Measurements from ENCODE around the gene CTAG1A.
"Not testable (repeated sequence)": the region's sequence is repeated elsewhere in the genome, so short reads cannot be mapped to it uniquely, and the experiment has no call there.

CTAG1A gene

DNA sequence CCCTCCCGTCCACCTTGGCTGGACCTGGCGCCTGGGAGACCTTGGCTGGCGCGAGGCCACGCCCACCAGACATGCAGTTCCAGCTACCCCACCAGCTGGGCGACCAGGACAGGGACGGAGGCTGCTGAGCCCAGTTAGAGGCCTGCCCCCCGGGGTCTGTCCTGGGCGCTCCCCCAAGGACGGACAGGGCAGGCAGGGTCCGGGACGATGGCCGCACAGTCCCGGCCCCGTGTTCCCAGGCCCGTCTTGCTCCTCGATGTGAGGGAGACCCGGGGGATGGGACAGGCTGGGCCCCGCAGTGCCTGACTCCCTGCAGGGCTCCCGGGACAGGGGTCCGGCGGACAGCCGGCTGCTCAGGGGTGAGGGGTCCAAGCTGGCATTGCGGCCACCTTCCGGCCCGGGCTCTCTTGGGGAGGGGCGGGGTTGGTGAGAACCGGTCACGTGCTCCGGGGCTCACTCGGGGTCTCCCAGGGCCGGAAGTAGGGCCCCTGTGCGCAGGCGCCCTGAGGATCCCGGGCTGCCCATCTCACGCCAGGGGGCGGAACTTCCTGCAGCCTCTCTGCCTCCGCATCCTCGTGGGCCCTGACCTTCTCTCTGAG is at the start of gene CTAG1A:
Gene CTAG1A (plus strand): TSS at position 549 of the 599 bp plus-strand sequence. CDS start 74 bp downstream, outside the sequence.
- DNase-seq, result not testable (repeated sequence)

DNA sequence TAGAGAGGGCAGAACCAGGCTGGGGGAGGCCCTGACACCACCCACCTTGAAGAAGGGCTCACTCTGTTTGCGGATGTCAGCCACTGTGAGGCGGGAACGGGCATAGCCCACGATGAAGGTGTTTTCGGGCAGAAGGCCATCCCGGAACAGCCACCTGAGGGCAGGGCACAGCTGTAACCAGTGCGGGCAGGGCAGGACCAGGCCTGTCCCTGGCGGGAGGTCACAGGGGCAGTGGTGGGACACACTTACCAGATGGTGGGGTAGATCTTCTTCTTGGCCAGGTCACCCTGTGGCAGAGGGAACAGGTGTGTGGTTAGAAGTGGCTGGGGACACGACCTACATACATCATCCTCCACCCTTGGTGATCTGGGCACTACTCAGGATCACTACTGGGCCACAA is 49.0 kb upstream of the CTAG1A start:
- DNase-seq, result no peak

DNA sequence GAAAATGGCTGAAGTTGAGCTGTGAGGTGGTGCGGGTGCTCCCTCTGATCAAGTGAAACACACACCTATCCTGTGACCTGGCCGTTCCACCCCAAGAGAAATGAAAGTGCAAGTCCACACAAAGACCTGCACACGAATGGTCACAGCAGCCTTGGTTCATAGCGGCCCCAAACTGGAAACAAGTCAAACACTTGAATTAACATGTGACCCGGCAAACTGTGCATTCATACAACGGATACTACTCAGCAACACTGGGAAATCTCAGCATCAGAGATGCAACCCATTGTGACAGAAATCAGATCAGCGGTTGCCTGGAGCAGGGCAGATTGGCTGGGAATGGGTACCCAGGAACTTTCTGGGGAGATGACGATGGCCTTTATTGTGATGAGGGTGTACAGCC is 45.9 kb upstream of the CTAG1A start:
- DNase-seq, result no peak

DNA sequence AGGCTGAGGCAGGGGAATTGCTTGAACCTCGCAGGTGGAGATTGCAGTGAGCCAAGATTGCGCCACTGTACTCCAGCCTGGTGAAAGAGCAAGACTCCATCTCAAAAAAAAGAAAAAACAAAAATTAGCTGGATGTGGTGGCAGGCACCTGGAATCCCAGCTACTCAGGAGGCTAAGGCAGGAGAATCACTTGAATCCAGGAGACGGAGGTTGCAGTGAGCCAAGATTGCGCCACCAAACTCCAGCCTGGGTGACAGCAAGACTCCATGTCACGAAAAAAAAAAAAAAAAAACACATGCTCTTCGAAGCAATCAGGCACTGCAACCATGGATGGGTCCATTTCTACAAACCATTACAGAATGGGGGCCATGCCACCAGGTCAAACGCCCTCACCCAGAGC is 44.6 kb upstream of the CTAG1A start:
- DNase-seq, result not testable (repeated sequence)

DNA sequence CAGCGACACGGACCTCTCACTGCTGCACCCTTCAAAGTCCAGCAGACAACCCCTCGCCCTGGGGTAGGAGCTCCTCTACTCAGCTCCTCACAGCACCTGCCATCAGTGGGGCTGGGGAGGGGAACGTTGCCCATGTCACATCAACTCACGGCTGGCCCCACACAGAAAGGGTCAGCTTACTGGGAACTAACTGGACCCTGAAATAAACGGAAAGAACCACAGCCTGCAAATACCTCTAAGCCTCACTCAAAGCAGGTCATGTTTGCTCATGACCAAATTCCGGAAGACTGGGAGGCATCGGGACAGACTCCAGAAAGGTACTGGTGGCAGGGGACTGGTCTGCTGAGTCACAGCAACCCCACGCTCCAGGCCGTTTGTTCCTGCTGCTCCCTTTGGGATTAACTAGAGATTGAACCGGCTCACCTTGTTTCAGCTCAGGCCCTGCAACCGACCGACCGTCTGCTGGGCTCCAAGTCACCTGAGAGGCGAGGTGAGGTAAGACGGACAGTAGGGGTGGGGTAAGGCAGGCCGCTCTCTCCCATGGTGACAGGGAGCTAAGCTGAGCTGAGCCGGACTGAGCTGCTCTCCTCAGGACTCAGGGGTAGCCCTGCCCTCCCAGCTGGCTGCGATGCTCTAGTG is 43.9 kb upstream of the CTAG1A start:
- no peak for DNase-seq

DNA sequence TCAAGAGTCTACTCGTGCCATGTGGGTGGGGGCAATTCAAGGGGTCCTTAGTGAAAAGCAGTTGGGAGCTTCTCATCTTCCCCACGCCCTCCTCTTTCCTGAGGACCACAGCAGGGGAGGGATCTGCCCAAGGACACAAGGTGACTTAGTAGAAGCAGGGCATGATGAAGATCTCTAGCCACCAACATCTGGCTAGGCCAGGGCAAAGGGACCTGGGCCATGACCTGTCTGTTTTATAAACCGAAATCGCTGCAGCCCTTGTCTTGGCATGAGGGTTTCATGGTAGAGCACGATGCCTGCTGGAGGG is 43.4 kb upstream of the CTAG1A start:
- no peak for DNase-seq

DNA sequence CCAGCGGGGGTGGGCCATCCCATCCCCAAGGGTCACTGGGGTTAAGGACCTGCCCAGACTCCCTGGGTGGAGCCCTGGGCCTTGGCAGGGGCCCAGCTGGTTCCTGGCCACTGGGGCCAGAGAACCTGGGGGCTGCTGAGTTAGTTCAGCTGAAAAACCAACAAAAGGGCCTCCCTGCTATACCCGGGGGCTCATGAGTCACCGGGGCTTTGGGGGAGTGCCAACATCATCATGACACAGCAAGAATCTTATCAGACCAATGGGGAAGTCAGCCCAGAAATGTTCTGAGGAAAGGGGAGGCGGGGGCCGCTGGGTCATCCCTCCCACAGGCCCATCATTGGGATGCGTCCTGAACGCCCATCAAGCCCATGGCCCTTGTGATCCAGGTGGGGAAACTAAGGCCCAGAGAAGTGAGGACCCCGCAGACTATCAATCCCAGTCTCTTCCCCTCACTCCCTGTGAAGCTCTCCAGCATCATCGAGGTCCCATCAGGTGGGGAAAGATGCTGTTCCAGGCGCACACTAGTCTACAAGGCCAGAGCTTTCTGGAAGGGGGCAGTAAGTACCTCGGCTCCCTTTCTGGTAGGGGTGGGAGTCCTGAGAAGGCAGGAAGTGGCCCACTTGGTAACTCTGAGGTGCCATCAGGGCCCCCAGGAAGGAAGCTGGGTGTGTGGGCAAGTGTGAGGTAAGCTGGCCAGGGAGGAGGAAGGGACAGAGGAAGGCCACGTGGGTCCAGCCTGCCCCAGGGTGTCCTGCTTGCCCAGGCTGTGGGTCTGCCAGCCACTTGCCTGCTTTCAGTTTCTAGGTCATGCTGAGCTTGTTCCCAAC is 42.8 kb upstream of the CTAG1A start:
- DNase-seq, result peak; percentile 67

DNA sequence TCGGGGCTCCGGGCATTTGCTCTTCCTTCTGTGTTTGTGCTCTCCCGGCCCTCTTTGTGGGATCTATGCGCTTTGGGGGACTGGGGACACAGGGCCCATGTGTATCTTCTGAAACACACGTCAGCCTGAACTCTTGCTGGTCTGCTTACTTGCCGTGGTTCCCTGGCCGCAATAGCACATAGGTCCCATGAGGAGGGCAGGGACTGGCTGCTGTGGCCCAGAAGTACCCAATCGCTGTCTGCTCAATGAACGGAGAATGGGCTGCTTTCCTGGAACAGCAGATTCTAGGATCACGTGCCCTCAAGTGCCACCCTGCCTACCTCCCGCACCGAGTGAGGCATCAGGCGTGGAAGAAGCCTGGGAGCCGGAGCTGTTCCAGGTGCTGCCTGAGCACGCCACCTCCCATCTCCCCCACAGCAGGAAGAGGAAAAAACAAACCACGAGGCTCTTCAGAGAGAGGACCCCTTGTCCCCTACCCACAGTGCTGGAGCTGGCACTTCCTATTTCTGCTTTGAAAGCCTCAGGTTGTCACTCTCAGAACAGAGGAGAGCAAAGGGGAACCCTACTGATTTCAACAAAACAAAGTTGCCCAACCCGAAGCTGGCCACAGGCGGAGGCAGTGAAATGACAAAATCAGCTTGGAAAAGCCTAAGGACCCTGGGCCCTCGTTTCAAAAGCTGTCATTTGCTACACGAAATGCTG is 42.1 kb upstream of the CTAG1A start:
- DNase-seq, result no peak

DNA sequence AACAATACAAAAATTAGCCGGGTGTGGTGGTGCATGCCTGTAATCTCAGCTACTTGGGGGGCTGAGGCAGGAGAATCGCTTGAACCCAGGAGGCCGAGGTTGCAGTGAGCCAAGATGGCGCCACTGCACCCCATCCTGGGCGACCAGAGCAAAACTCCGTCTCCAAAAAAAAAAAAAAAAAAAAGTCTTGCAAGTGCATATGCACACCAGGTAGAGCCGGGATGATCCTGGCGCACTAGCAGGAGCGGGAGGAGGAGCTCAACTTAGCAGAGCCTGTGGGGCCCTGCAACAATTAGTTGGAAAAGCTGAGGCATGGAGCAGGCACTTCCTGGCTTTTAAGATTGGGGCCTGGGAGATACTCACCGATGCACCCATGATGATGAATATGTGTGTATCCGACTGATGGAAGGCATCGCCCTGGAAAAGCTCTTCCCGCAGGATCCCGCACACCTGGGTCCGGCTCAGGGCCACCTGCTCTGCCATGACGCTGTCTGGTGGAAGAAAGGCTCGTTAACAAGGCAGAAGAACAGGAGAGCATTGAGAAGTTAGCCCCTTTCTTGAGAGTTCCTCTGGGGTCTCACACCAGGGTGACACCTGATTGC is 39.2 kb upstream of the CTAG1A start:
- DNase-seq, result no peak

DNA sequence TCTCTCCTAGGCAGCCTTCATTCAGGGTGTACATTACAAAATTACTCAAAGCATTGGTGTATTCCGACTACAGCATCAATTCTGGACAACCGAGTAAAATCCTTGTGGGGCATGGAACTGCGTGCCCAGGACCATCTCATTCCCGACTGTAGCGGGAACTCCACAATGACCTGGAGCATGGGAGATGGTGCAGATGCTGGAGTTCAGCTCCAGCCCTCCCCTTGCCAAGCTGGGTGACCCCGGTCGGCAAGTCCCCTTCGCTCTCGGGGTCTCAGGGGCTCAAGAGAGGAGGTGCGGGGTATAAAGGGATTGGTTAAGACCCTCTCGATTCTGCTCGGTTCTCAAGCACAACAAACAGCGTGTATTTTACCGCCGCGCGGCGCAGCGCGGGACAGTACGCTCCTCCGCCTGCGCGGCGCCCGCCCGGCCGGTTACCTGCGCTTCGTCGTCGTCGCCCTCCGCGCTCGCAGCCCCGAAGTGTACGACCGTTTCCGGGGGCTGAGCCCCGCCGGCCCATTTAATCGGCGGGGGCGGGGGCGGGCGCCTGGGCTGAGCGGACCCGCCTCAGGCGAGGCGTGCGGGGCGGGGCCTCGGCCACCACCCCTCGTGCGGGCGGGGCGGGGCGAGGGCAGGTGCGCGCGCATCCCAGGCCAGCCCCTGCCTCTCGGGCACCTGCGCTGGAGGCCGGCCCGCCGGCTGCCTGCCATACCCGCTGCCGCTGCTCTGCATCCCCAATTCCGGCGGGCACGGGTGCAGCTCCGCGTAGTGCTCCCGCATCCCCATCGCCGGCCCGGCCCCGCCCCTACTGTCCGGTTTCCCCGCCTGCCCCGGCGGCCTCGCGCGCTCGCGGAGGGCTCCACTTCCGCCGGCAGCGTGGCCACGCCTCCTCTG is 38.3 kb upstream of the CTAG1A start, which contains the start of gene G6PD:
Gene G6PD (minus strand): TSS at position 493 of the 891 bp plus-strand sequence. CDS start 691 bp downstream, outside the sequence.
- DNase-seq, result peak; percentile 78

DNA sequence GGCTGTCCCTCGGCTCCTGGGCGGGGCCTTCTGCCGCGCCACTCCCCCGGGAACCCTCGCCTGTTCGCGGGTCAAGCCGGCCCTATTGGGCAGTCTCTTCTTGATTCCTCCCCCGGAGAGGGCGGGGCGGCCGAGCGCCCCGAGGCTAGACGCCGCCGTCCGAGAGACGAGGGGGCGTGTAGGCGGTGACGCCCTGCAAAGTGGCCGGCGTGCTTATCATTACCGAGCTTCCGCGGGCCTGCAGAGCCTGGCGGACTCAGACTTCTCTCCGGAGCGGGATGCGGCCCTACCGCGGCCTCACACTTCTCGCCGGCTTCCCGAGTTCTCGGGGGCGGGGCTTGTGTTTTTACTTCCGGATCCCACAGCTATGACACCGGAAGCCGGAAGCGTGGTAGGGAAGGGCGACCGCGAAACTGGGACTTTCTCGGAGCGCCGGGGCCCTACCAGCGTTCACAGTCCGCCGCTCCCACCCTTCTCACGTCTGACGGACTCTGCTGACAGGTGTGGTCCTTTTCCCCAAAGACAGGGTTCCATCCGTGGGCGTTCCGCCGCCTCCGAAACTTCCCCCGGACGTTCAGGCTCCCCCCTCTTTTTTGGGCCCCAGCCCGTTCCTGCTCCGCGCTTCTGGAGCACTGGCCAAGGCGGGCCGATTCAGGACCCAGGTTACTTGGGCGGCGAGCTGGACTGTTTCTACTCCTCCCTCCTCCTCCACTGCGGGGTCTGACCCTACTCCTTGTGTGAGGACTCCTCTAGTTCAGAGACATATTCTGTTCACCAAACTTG is 37.5 kb upstream of the CTAG1A start, which contains the start of gene IKBKG:
Gene IKBKG (plus strand): TSS at position 376 of the 783 bp plus-strand sequence. CDS start 4,383 bp downstream, outside the sequence.
- peak; percentile 85 for DNase-seq

DNA sequence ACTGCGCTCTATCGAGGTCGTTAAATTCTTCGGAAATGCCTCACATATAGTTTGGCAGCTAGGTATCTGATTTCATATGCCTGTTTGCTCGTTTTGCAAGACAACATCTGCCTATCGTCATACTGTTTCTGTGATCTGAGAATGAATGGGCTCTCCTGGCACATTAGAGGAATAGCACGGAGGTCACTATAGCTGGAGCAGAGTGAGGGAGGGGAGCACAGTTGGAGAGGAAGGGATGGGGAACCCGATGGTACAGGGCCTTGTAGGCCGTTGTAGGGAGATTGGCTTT is 37.0 kb upstream of the CTAG1A start:
- DNase-seq, result no peak

DNA sequence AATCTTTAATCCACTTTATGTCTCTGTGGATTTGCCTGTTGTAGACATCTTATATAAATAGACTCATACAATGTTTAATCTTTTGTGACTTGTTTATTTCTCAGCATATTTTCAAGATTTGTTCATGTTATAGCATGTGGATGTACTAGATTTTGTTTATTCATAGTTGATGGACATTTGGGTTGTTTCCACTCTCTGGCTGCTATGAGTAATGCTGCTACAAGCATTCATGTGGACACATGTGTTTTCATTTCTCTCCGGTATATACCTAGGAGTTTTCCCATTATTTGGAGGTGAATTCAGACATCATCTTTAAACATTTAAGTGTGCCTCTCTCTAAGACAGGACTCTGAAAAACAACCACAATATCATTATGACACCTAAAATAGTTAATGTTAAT is 35.2 kb upstream of the CTAG1A start:
- no peak for DNase-seq

DNA sequence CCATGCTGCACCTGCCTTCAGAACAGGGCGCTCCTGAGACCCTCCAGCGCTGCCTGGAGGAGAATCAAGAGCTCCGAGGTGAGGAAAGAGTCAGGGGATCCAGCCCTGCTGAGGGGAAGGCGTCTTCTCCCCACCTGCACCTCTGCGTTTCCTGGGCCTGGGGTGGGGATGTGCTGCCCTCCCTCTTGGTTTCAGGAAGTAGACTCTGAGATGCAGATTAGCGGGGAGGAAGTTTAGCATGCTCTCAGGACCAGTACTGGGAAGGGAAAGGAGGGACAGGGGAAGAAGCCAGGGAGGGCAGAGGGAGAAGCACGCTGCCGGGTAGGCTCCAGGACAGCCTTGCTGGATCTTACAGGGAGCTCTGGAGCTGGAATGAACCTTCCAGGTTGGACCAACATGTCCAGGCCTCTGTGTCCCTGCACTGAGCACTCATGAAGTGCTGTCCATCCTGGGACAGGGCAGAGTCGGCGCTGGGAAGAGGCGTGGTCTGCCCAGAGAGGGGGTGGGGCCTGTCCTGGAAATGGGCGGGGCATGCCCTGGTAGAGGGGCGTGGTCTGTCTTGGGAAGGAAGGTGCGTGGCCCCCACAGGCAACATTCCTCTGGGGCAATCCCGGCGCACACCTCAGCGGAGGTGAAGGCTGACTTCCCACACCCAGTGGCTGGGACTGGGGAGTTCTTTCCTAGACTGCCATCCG is 32.7 kb upstream of the CTAG1A start:
- not testable (repeated sequence) for DNase-seq

DNA sequence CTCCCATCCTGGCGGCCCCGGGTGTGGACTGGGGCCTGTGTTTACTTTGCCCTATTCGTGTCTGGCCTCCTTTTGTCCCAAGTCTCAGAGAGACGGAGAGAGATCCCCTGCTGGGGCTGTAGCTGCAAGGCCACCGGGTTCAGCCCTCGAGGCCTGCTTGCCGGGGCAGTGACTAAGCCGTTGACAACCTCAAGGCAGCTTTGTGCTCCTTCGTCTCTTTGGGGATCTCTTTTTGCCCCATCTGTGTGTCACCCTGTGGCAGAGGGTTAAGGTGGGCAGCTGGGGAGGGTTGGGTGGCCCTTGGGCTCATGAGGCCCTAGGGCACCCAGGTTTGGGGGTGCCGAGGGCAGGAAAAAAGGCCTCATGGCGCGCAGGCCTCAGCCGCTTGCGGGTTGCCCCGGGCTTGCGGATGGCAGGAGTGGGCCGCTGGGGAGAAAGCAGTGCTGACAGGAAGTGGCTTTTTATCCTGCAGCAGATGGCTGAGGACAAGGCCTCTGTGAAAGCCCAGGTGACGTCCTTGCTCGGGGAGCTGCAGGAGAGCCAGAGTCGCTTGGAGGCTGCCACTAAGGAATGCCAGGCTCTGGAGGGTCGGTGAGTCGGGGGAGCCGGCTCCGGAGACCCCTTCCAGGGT is 26.8 kb upstream of the CTAG1A start:
- DNase-seq, result not testable (repeated sequence)

DNA sequence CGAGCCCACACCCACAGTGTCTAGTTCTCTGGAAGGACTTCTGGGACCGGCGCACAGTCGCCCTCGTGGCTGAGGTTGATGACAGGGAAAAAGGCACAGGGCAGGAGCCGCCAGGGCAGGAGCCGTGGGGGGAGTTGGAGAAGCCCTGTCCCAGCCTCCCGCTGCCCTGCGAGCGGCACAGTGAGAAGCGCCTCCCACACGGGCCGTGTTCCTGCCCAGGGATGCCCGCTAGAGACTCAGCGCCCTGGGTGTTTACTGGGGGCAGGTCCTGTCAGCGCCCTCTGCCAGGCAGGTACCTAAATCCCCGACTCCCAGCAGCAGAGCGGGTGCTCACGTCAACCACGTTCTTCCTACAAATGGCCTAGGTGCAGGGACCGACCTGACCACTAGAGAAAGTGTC is 26.0 kb upstream of the CTAG1A start:
- DNase-seq, result not testable (repeated sequence)

DNA sequence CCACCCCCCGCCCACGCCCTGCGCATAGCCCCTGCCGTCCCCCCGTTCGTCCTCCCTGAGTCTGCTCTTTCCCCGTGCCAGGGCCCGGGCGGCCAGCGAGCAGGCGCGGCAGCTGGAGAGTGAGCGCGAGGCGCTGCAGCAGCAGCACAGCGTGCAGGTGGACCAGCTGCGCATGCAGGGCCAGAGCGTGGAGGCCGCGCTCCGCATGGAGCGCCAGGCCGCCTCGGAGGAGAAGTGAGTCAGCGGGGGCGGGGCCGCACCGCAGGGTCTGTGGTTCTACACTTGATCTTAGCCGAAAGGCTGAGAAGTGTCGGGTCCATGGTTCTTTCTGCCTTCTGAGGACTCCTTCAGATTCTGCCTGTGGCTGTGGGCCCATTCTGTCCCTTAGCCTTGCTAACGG is 24.6 kb upstream of the CTAG1A start:
- DNase-seq, result not testable (repeated sequence)

DNA sequence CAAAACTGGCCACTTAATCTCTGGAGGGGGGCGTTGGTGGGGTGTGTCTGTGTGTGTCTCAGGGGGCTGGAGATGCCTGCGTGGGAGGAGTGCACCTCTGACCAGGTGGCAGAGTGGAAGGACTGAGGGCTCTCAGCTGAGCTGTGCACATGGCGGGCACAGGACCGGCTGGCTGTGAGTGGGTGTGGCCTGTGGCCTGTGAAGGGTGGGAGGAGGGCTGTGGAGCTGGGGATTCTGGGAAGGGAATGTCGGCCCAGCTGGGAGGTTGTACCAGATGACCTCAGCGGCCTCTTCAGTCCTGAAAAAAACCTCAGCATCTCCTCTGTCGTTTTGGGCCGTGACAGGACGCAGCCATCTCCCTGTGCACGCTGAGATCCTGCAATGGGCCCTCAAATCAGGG is 22.6 kb upstream of the CTAG1A start:
- not testable (repeated sequence) for DNase-seq

DNA sequence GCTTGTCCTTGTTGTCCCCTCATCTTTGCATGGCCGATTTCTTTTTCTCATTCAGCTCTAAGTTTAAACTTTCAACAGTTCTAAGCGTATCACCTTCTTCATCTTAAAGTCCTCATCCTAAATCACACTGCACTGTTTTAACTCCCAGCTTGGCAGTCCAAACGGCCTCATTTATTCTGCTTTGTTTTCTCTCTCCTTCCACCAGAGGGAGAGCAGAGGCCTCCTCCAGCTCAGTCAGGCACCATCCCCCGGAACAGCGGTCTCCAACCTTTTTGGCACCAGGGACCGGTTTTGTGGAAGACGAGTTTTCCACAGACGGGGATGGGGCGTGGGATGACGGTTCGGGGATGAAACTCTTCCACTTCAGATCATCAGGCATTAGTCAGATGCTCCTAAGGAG is 14.6 kb upstream of the CTAG1A start:
- not testable (repeated sequence) for DNase-seq

DNA sequence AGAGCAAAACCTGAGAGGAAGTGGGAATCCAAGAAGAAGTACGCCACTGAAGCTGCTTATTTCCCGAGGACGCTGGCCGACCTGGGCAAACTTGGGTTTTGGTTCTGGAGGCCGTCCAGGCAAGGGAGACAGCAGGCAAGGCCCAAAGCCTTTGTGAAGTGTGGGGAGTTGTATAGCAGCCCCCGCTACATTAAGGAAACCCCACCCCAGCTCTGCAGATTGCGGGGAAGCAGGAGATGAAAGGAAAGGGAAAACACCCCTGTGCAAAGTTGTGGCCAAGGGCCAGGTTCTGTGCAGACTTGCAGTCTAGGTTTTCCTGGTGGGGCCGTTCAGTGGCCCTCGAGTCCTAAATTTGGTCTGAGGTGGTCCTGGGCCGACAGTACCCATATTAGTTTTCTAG is 11.9 kb upstream of the CTAG1A start:
- DNase-seq, result not testable (repeated sequence)

Data from activated CD8-positive, alpha-beta memory T cell treated with anti-CD3 and anti-CD28 coated beads, Interleukin-2, amount 50 U/mL, for 4 hours (primary cell).